ENCODE measurements around the gene ASPG. TPM values are rescaled to one million over a fixed set of nuclear protein-coding genes. Genes with fewer than 3 reads are reported as not detected.

The ASPG gene
- total RNA-seq, 1 donor from 2014 or later, result not detected

GRCh38 chr14:104091061-104091926 lies 5.8 kb downstream of the ASPG start:
- no peak for TF ChIP-seq CTCF (IDR thresholded peaks at IDR 0.05)
- no peak for DNase-seq (ENCODE audit: low spot score in 2 of 2)
- Histone ChIP-seq H3K4me1 (no peaks in the 10 kb centered on the region), H3K27me3 (peaks cover under 1% of the 10 kb centered on the region), H3K36me3 (no peaks in the 10 kb centered on the region), H3K9me3 (no peaks in the 10 kb centered on the region), H3K27ac (no peak overlapping the region), H3K4me3 (no peak overlapping the region)
- intact Hi-C loops (cut with DNase I), result no loop called here

GRCh38 chr14:104091927-104092771 lies 6.6 kb downstream of the ASPG start:
- no peak for DNase-seq (ENCODE audit: low spot score in 2 of 2)
- no peak overlapping the region for H3K27ac ChIP-seq
- no peaks in the 10 kb centered on the region for H3K4me1 ChIP-seq
- H3K36me3 ChIP-seq, result no peaks in the 10 kb centered on the region
- intact Hi-C loops (cut with DNase I), result no loop called here
- H3K4me3 ChIP-seq, result no peak overlapping the region
- no peaks in the 10 kb centered on the region for H3K9me3 ChIP-seq
- no peak for TF ChIP-seq CTCF (IDR thresholded peaks at IDR 0.05)
- H3K27me3 ChIP-seq, result no peaks in the 10 kb centered on the region

- Histone ChIP-seq H3K4me3 (no peak overlapping the region), H3K9me3 (no peaks in the 10 kb centered on the region), H3K4me1 (no peaks in the 10 kb centered on the region), H3K27me3 (no peaks in the 10 kb centered on the region), H3K27ac (no peak overlapping the region), H3K36me3 (no peaks in the 10 kb centered on the region)
- intact Hi-C loops (cut with DNase I), result no loop called here
- DNase-seq (ENCODE audit: low spot score in 2 of 2), result no peak
- TF ChIP-seq CTCF (IDR thresholded peaks at IDR 0.05), result no peak
Measured at GRCh38 chr14:104092931-104093365, 7.4 kb downstream of the ASPG start.

- no peak for DNase-seq (ENCODE audit: low spot score in 2 of 2)
- TF ChIP-seq CTCF (IDR thresholded peaks at IDR 0.05), result no peak
- Histone ChIP-seq H3K27ac (no peak overlapping the region), H3K9me3 (no peaks in the 10 kb centered on the region), H3K27me3 (no peaks in the 10 kb centered on the region), H3K4me3 (no peak overlapping the region), H3K4me1 (no peaks in the 10 kb centered on the region), H3K36me3 (no peaks in the 10 kb centered on the region)
- intact Hi-C loops (cut with DNase I), result no loop called here
Measured at GRCh38 chr14:104093366-104094055, 8.0 kb downstream of the ASPG start.

GRCh38 chr14:104094056-104094708 lies 8.7 kb downstream of the ASPG start:
- Histone ChIP-seq H3K27me3 (no peaks in the 10 kb centered on the region), H3K27ac (no peak overlapping the region), H3K9me3 (no peaks in the 10 kb centered on the region), H3K4me1 (no peaks in the 10 kb centered on the region), H3K36me3 (no peaks in the 10 kb centered on the region), H3K4me3 (no peak overlapping the region)
- intact Hi-C loops (cut with DNase I), result no loop called here
- TF ChIP-seq CTCF (IDR thresholded peaks at IDR 0.05), result no peak
- no peak for DNase-seq (ENCODE audit: low spot score in 2 of 2)

Data from ascending aorta (tissue), 2 donors.